GM18505 (cell line): Measurements from ENCODE around the gene OR1D2.

ENCODE experiments used
- ATAC-seq: cut with Tn5 transposase; IDR thresholded peaks from one replicate; pipeline ENCODE4 v1.9.1; 2021; ENCODE audit not compliant: unreplicated experiment
- POLR2A ChIP-seq: IDR thresholded peaks from 4 replicates; pipeline ENCODE4 v1.6.1; 2011; ENCODE audit warnings: borderline replicate concordance; ENCODE audit not compliant: insufficient read depth, insufficient read length; ENCODE audit errors: extremely low read depth

Gene OR1D2

GRCh38 chr17:3038941-3039340 lies 65.3 kb downstream of the OR1D2 start:
- TF ChIP-seq POLR2A = no peak
- ATAC-seq = no peak
